Testis (tissue), 2 donors: Measurements from ENCODE around the gene GPATCH2.

Experiments used
- POLR2A ChIP-seq: fragments of 450-650 bp; IDR thresholded peaks from one replicate; pipeline ENCODE4 v1.6.1; 2017; ENCODE audit warnings: antibody characterized with exemption, mild to moderate bottlenecking, moderate library complexity
- TF ChIP-seq, protein P1 (sequence below), 3 experiments: fragments of 450-650 bp in 2 of 3; fragments of 200-600 bp in 1 of 3; sonication (generic) in 1 of 3; IDR thresholded peaks; one replicate each; pipeline ENCODE4 v1.5.1; 2016 to 2019; ENCODE audit warnings: antibody characterized with exemption in 3 of 3, mild to moderate bottlenecking in 2 of 3, moderate library complexity in 1 of 3

DNA sequence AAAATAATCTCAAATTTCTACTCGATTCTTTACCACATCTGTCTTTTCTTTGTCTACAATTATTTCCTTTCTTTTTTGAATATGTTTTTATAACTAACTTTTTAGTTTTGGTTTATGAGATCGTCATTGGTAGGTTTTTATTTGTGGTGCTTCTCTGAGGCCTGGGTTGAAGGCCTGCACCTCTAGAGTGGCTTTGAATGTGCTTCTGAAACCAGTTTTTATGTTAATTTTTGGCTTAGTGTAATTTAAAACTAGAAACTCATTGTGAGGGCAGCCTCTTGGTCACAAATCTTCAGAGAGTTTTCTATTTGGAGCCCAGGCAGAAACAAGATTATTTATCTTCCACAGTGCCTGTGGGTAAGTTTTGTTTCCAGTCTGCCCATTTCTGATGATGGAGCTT lies 187.0 kb downstream of the GPATCH2 start:
- no peak for TF ChIP-seq POLR2A
- TF ChIP-seq, protein P1, sequence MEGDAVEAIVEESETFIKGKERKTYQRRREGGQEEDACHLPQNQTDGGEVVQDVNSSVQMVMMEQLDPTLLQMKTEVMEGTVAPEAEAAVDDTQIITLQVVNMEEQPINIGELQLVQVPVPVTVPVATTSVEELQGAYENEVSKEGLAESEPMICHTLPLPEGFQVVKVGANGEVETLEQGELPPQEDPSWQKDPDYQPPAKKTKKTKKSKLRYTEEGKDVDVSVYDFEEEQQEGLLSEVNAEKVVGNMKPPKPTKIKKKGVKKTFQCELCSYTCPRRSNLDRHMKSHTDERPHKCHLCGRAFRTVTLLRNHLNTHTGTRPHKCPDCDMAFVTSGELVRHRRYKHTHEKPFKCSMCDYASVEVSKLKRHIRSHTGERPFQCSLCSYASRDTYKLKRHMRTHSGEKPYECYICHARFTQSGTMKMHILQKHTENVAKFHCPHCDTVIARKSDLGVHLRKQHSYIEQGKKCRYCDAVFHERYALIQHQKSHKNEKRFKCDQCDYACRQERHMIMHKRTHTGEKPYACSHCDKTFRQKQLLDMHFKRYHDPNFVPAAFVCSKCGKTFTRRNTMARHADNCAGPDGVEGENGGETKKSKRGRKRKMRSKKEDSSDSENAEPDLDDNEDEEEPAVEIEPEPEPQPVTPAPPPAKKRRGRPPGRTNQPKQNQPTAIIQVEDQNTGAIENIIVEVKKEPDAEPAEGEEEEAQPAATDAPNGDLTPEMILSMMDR (IDR thresholded peaks at IDR 0.05): no peak
